D721Med (cell line): ENCODE data around the gene GRIK4.

Source experiments
- DNase-seq: peaks from one replicate; pipeline ENCODE4 v3.0.0; 2011; ENCODE audit warnings: low spot score; ENCODE audit not compliant: insufficient read length
- FAIRE-seq: peaks from 2 replicates; lab custom pipeline; 2011; peaks lifted over from hg19 to GRCh38; lab: Jason Lieb, UNC
- CTCF ChIP-seq: IDR thresholded peaks from 2 replicates; pipeline ENCODE4 v1.5.1; 2012; ENCODE audit warnings: mild to moderate bottlenecking, control low read depth; ENCODE audit not compliant: insufficient read depth; ENCODE audit errors: missing control alignments

GRIK4 gene

GRCh38 chr11:120561286-120561685 lies 49.7 kb downstream of the GRIK4 start:
- DNase-seq = no peak
- TF ChIP-seq CTCF = no peak
- FAIRE-seq = no peak

GRCh38 chr11:120562806-120563425 lies 51.4 kb downstream of the GRIK4 start:
- no peak for DNase-seq
- no peak for FAIRE-seq
- no peak for TF ChIP-seq CTCF

- no peak for FAIRE-seq
- DNase-seq = no peak
These were observed 52.4 kb downstream of the GRIK4 start for GRCh38 chr11:120563703-120564572.

GRCh38 chr11:120564573-120565311 lies 53.2 kb downstream of the GRIK4 start:
- FAIRE-seq = no peak
- no peak for DNase-seq
- TF ChIP-seq CTCF = no peak

More at GRCh38 chr11:120563703-120564572, 52.4 kb downstream of the GRIK4 start:
- TF ChIP-seq CTCF = no peak

GRCh38 chr11:120565466-120566155 lies 54.1 kb downstream of the GRIK4 start:
- FAIRE-seq (no peak), DNase-seq (no peak)
- no peak for TF ChIP-seq CTCF

GRCh38 chr11:120566176-120566575 lies 54.6 kb downstream of the GRIK4 start:
- TF ChIP-seq CTCF = no peak
- DNase-seq (no peak), FAIRE-seq (no peak)
